GM23248 (cell line): ENCODE data around the gene KRT79. TPM values are rescaled to one million over a fixed set of nuclear protein-coding genes. Genes with fewer than 3 reads are reported as not detected.

ENCODE experiments used
- DNase-seq: peaks from one replicate; pipeline ENCODE4 v3.0.0-alpha.2; 2015
- H2AFZ ChIP-seq: fragments of 200-600 bp; sonication (generic); 2 replicates; pipeline ENCODE4 v1.6.1; 2016; ENCODE audit warnings: antibody characterized with exemption
- H3F3A ChIP-seq: fragments of 200-600 bp; sonication (generic); 2 replicates; pipeline ENCODE4 v1.6.1; 2016; ENCODE audit warnings: mild to moderate bottlenecking, antibody characterized with exemption, mixed run types; ENCODE audit not compliant: insufficient read depth
- H3K27ac ChIP-seq: fragments of 200-600 bp; sonication (generic); 2 replicates; pipeline ENCODE4 v1.5.1; 2016; ENCODE audit warnings: mild to moderate bottlenecking
- H3K27me3 ChIP-seq: fragments of 200-600 bp; sonication (generic); replicated peaks from 2 replicates; pipeline ENCODE4 v1.6.1; 2016; ENCODE audit warnings: mild to moderate bottlenecking; ENCODE audit not compliant: insufficient read depth
- H3K36me3 ChIP-seq: fragments of 200-600 bp; sonication (generic); 2 replicates; pipeline ENCODE4 v1.6.1; 2016; ENCODE audit warnings: low read depth, mild to moderate bottlenecking
- H3K4me1 ChIP-seq: fragments of 200-600 bp; sonication (generic); 2 replicates; pipeline ENCODE4 v1.6.1; 2016; ENCODE audit warnings: mild to moderate bottlenecking; ENCODE audit not compliant: insufficient read depth
- H3K4me2 ChIP-seq: fragments of 200-600 bp; sonication (generic); one replicate; pipeline ENCODE4 v1.6.1; 2016; ENCODE audit warnings: mild to moderate bottlenecking; ENCODE audit not compliant: unreplicated experiment
- H3K4me3 ChIP-seq: fragments of 200-600 bp; sonication (generic); 2 replicates; pipeline ENCODE4 v1.5.1; 2016; ENCODE audit warnings: mild to moderate bottlenecking
- H3K79me2 ChIP-seq: fragments of 200-600 bp; sonication (generic); 2 replicates; pipeline ENCODE4 v1.6.1; 2016; ENCODE audit warnings: mild to moderate bottlenecking; ENCODE audit not compliant: insufficient read depth
- H3K9ac ChIP-seq: fragments of 200-600 bp; sonication (generic); 2 replicates; pipeline ENCODE4 v1.6.1; 2016; ENCODE audit warnings: mild to moderate bottlenecking
- H3K9me2 ChIP-seq: fragments of 200-600 bp; sonication (generic); 2 replicates; pipeline ENCODE4 v1.6.1; 2016; ENCODE audit warnings: mixed run types, mild to moderate bottlenecking, moderate library complexity; ENCODE audit not compliant: insufficient read depth
- H3K9me3 ChIP-seq: fragments of 200-600 bp; sonication (generic); one replicate; pipeline ENCODE4 v1.6.1; 2017; ENCODE audit warnings: low read depth
- H4K20me1 ChIP-seq: fragments of 200-600 bp; sonication (generic); 2 replicates; pipeline ENCODE4 v1.6.0; 2016; ENCODE audit not compliant: insufficient read depth
- EZH2 ChIP-seq: fragments of 200-600 bp; sonication (generic); IDR thresholded peaks from 2 replicates; pipeline ENCODE4 v1.6.1; 2018; ENCODE audit warnings: antibody characterized with exemption, mild to moderate bottlenecking; ENCODE audit not compliant: insufficient read depth, poor library complexity, severe bottlenecking
- EZH2phosphoT487 ChIP-seq: fragments of 200-600 bp; sonication (generic); IDR thresholded peaks from 2 replicates; pipeline ENCODE4 v1.6.1; 2018; ENCODE audit warnings: antibody characterized with exemption, moderate library complexity, mild to moderate bottlenecking, low read depth; ENCODE audit not compliant: insufficient read depth
- WGBS, 2 experiments: methylation state at CpG; one replicate each; pipeline ENCODE4 v1.1.6; 2015 to 2017; ENCODE audit warnings: low lambda C conversion rate in 2 of 2, low coverage in 1 of 2; ENCODE audit errors: missing lambda C conversion rate in 2 of 2; 5-methylcytosine and 5-hydroxymethylcytosine counted together
- in situ Hi-C: fragments of 300-500 bp; cut with MboI; formaldehyde crosslinking; loops from 2 replicates; pipeline ENCODE4 v1.15.0; 2020
- polyA plus RNA-seq: library from polyadenylated mRNA; unstranded; fragments of >200 nt; fragmentation: Nextera tagmentation; extraction: Ambion mirVana; gene quantifications from 2 replicates; pipeline ENCODE4 v1.2.1, GENCODE V29; 2016
- total RNA-seq: library from RNA; depleted of rRNA; stranded (reverse); fragments of >200 nt; shearing (Covaris generic); gene quantifications from 2 replicates; pipeline ENCODE4 v1.2.3, GENCODE V29; 2014

Gene KRT79
- total and polyA plus RNA-seq, 2 experiments from 2014 or later, result 0.15 TPM; not detected in 1

DNA sequence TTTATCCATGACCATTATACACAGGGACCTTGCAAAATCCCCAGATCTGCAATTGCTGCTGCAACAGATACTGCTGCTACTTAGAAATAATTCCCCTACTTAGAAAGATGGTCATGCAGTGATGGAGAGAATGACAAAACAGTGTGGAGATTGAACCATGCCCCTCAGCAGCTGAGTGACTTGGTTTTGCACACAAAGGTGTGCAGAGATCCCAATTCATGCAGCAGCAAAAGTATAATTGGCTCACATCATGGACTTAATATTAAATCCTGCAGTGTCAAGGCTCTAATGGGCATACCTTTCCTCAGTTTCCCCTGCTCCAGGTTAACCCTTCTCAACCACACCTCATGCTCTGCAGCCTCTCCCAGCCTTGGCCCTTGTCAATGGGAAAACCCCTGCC, 17.7 kb upstream of the KRT79 start:
- Histone ChIP-seq H3K36me3 (no peaks in the 10 kb centered on the region), H3K27ac (no peak overlapping the region), H3K4me1 (no peaks in the 10 kb centered on the region), H3K9ac (no peak overlapping the region), H3K27me3 (peaks cover 35% of the 10 kb centered on the region), H3K79me2 (no peaks in the 10 kb centered on the region), H3K4me3 (no peak overlapping the region), H4K20me1 (no peaks in the 10 kb centered on the region), H2AFZ (no peak overlapping the region), H3K4me2 (no peak overlapping the region), H3F3A (no peaks in the 10 kb centered on the region), H3K9me2 (no peaks in the 10 kb centered on the region), H3K9me3 (no peaks in the 10 kb centered on the region)
- no peak for DNase-seq
- no peak for TF ChIP-seq EZH2
- no peak for TF ChIP-seq EZH2phosphoT487
- in situ Hi-C loops, result no loop called here

- 62 to 74% methylated on average over 5 of the region's 5 CpGs for WGBS, 2 experiments
- Histone ChIP-seq H3K79me2 (no peaks in the 10 kb centered on the region), H3K9ac (no peak overlapping the region), H3K9me3 (no peaks in the 10 kb centered on the region), H3K4me1 (no peaks in the 10 kb centered on the region), H3K4me3 (no peak overlapping the region), H4K20me1 (no peaks in the 10 kb centered on the region), H3K9me2 (no peaks in the 10 kb centered on the region), H3K4me2 (no peak overlapping the region), H3K36me3 (no peaks in the 10 kb centered on the region), H3K27me3 (peaks cover 38% of the 10 kb centered on the region), H3K27ac (no peak overlapping the region), H3F3A (no peaks in the 10 kb centered on the region), H2AFZ (no peak overlapping the region)
- TF ChIP-seq EZH2phosphoT487, result no peak
- DNase-seq, result no peak
- in situ Hi-C loops, result no loop called here
Measured at GRCh38 chr12:52850681-52851080, 16.6 kb upstream of the KRT79 start.

- Histone ChIP-seq H3F3A (no peaks in the 10 kb centered on the region), H3K9me3 (no peaks in the 10 kb centered on the region), H3K27me3 (peaks cover 38% of the 10 kb centered on the region), H4K20me1 (no peaks in the 10 kb centered on the region), H3K9ac (no peak overlapping the region), H3K9me2 (no peaks in the 10 kb centered on the region), H3K4me2 (no peak overlapping the region), H3K27ac (no peak overlapping the region), H2AFZ (no peak overlapping the region), H3K4me3 (no peak overlapping the region), H3K36me3 (no peaks in the 10 kb centered on the region), H3K79me2 (no peaks in the 10 kb centered on the region), H3K4me1 (no peaks in the 10 kb centered on the region)
- 63 to 70% methylated on average over 6 of the region's 6 CpGs for WGBS, 2 experiments
- in situ Hi-C loops, result no loop called here
- DNase-seq, result no peak
- TF ChIP-seq EZH2phosphoT487, result no peak
- no peak for TF ChIP-seq EZH2
Measured at GRCh38 chr12:52849511-52849910, 15.4 kb upstream of the KRT79 start.

DNA sequence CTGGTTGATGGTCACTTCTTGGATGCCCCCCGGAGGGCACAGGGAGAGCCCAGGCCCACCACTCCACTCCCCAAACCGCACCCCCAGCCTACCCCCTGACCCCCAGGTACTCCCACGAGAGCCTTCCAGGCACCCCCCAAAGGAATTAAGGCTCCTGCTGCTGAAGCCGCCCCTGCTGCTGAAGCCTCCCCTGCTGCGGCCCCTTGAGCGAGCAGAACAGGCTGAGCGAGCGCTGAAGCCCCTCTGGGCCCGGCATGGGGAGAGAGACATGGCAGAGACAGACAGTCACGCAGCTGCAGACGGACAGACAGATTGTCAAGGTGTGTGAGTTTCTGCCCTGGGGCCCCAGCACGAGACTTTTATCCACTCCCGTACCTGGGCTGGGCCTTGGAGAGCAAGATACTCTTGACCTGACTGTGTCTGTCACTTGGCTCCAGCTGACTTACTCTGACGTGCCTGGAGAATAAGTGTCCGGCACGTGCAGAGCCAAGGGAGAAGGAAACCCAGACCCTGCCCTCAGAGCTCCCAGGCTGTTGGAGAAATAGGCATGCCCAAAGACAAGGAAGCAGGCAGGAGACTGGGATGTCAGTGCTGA, 14.6 kb upstream of the KRT79 start, which contains the start of gene KRT78:
TSS of gene KRT78 (minus strand) at position 334 of the 595 bp plus-strand sequence. CDS start at position 270, 64 bp downstream.
- DNase-seq, result no peak
- no peaks in the 10 kb centered on the region for H3K9me3 ChIP-seq
- H3K27ac ChIP-seq, result no peak within 1 kb of the TSS
- H2AFZ ChIP-seq, result no peak within 1 kb of the TSS
- H3K27me3 ChIP-seq, result peaks cover 38% of the 10 kb centered on the region
- H3F3A ChIP-seq, result no peaks in the 10 kb centered on the region
- TF ChIP-seq EZH2 (no peak), EZH2phosphoT487 (no peak)
- H3K9ac ChIP-seq, result no peak within 1 kb of the TSS
- H3K4me1 ChIP-seq, result no peaks in the 10 kb centered on the region
- no peaks in the 10 kb centered on the region for H3K36me3 ChIP-seq
- H3K4me2 ChIP-seq, result no peak within 1 kb of the TSS
- WGBS, 2 experiments, result 62 to 64% methylated on average over 16 of the region's 16 CpGs
- no peaks in the 10 kb centered on the region for H4K20me1 ChIP-seq
- H3K79me2 ChIP-seq, result no peaks in the 10 kb centered on the region
- no peak within 1 kb of the TSS for H3K4me3 ChIP-seq
- H3K9me2 ChIP-seq, result no peaks in the 10 kb centered on the region
- in situ Hi-C loops, result no loop called here
